ENCODE data around the gene TRABD2A.

Gene TRABD2A

DNA sequence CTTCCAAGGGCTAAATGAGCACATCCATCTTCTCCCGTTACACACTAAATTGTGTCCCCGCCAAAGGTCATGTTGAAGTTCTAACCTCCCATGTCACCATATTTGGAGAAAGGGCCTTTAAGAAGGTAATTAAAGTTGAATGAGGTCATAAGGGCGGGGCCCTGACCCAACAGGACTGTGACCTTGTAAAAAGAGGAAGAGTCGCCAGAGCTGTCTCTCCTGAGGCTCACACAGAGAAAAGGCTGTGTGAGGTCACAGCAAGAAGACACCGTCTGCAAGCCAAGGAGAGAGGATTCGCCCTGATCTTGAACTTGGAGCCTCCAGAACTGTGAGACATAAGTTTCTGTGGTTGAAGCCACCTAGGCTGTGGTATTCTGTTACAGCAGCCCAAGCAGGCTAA, 24.1 kb downstream of the TRABD2A start:
- TF ChIP-seq, protein P1, sequence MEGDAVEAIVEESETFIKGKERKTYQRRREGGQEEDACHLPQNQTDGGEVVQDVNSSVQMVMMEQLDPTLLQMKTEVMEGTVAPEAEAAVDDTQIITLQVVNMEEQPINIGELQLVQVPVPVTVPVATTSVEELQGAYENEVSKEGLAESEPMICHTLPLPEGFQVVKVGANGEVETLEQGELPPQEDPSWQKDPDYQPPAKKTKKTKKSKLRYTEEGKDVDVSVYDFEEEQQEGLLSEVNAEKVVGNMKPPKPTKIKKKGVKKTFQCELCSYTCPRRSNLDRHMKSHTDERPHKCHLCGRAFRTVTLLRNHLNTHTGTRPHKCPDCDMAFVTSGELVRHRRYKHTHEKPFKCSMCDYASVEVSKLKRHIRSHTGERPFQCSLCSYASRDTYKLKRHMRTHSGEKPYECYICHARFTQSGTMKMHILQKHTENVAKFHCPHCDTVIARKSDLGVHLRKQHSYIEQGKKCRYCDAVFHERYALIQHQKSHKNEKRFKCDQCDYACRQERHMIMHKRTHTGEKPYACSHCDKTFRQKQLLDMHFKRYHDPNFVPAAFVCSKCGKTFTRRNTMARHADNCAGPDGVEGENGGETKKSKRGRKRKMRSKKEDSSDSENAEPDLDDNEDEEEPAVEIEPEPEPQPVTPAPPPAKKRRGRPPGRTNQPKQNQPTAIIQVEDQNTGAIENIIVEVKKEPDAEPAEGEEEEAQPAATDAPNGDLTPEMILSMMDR (IDR thresholded peaks at IDR 0.05; ENCODE audit: insufficient read depth, low read length, poor library complexity, severe bottlenecking) = no peak
- no peak for TF ChIP-seq EZH2phosphoT487 (conservative IDR thresholded peaks at IDR 0.05; ENCODE audit: low read length)
- H3K27me3 ChIP-seq (ENCODE audit: low read length) = no peaks in the 10 kb centered on the region
- H3K4me2 ChIP-seq (ENCODE audit: low read depth, low read length, poor library complexity, severe bottlenecking) = no peak overlapping the region
- H3F3A ChIP-seq (ENCODE audit: insufficient read depth) = no peaks in the 10 kb centered on the region
- H3K27ac ChIP-seq (ENCODE audit: low read depth, low read length) = no peak overlapping the region
- no peaks in the 10 kb centered on the region for H4K20me1 ChIP-seq (ENCODE audit: low read depth, low read length)
- no peaks in the 10 kb centered on the region for H3K36me3 ChIP-seq (ENCODE audit: low read length)
- no peaks in the 10 kb centered on the region; the same call in 1 of the 2 replicates for H3K9me3 ChIP-seq (ENCODE audit: insufficient read depth, low read length)
- H3K9me2 ChIP-seq (replicated peaks; ENCODE audit: insufficient read depth, low read length) = no peaks in the 10 kb centered on the region
- no peak overlapping the region for H3K4me3 ChIP-seq (ENCODE audit: insufficient read depth, low read length, poor library complexity, severe bottlenecking)
- no peaks in the 10 kb centered on the region for H3K79me2 ChIP-seq (ENCODE audit: insufficient read depth, low read length)
- no peak overlapping the region for H2AFZ ChIP-seq (ENCODE audit: low read depth, low read length, severe bottlenecking)
- no peak overlapping the region for H3K9ac ChIP-seq (ENCODE audit: low read length)

- H3K4me2 ChIP-seq (ENCODE audit: low read depth, low read length, poor library complexity, severe bottlenecking) = no peak overlapping the region
- H3K9me3 ChIP-seq (ENCODE audit: insufficient read depth, low read length) = no peaks in the 10 kb centered on the region; the same call in 1 of the 2 replicates
- H3K79me2 ChIP-seq (ENCODE audit: insufficient read depth, low read length) = no peaks in the 10 kb centered on the region
- H3K27ac ChIP-seq (ENCODE audit: low read depth, low read length) = no peak overlapping the region
- no peaks in the 10 kb centered on the region for H4K20me1 ChIP-seq (ENCODE audit: low read depth, low read length)
- no peaks in the 10 kb centered on the region for H3F3A ChIP-seq (ENCODE audit: insufficient read depth)
- H3K9ac ChIP-seq (ENCODE audit: low read length) = no peak overlapping the region
- no peaks in the 10 kb centered on the region for H3K27me3 ChIP-seq (ENCODE audit: low read length)
- no peak for TF ChIP-seq EZH2phosphoT487 (conservative IDR thresholded peaks at IDR 0.05; ENCODE audit: low read length)
- TF ChIP-seq, protein P1 (IDR thresholded peaks at IDR 0.05; ENCODE audit: insufficient read depth, low read length, poor library complexity, severe bottlenecking) = no peak
- H3K4me3 ChIP-seq (ENCODE audit: insufficient read depth, low read length, poor library complexity, severe bottlenecking) = no peak overlapping the region
- H2AFZ ChIP-seq (ENCODE audit: low read depth, low read length, severe bottlenecking) = no peak overlapping the region
- H3K9me2 ChIP-seq (replicated peaks; ENCODE audit: insufficient read depth, low read length) = no peaks in the 10 kb centered on the region
- H3K36me3 ChIP-seq (ENCODE audit: low read length) = no peaks in the 10 kb centered on the region
Measured at GRCh38 chr2:84855731-84856130, 25.2 kb downstream of the TRABD2A start.

DNA sequence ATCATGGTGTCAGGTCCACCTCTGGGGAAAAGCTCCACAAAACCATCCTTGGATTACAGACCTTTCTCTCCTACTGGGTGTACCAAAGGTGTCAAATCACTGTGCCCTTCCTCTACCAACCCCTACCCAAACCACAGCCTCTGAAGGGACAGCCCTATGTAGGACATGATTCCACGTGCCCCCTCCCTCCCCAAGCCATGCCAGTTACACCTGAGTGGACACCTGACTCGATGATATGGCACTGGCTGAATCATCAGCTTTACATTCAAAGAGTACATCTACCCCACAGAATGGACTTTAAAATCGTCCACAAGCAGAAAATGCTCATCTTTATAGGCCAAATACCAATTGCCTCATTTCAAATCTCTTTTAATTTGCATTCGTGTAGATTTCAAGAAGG, 26.0 kb downstream of the TRABD2A start:
- Histone ChIP-seq H3F3A (ENCODE audit: insufficient read depth) (no peaks in the 10 kb centered on the region), H3K9me3 (ENCODE audit: insufficient read depth, low read length) (no peaks in the 10 kb centered on the region; the same call in 1 of the 2 replicates), H3K4me2 (ENCODE audit: low read depth, low read length, poor library complexity, severe bottlenecking) (no peak overlapping the region), H3K27ac (ENCODE audit: low read depth, low read length) (no peak overlapping the region), H3K27me3 (ENCODE audit: low read length) (no peaks in the 10 kb centered on the region), H3K9ac (ENCODE audit: low read length) (no peak overlapping the region), H3K4me3 (ENCODE audit: insufficient read depth, low read length, poor library complexity, severe bottlenecking) (no peak overlapping the region), H3K79me2 (ENCODE audit: insufficient read depth, low read length) (no peaks in the 10 kb centered on the region), H3K9me2 (replicated peaks; ENCODE audit: insufficient read depth, low read length) (no peaks in the 10 kb centered on the region), H2AFZ (ENCODE audit: low read depth, low read length, severe bottlenecking) (no peak overlapping the region), H3K36me3 (ENCODE audit: low read length) (no peaks in the 10 kb centered on the region), H4K20me1 (ENCODE audit: low read depth, low read length) (no peaks in the 10 kb centered on the region)
- TF ChIP-seq, protein P1 (IDR thresholded peaks at IDR 0.05; ENCODE audit: insufficient read depth, low read length, poor library complexity, severe bottlenecking) = no peak
- no peak for TF ChIP-seq EZH2phosphoT487 (conservative IDR thresholded peaks at IDR 0.05; ENCODE audit: low read length)
